ENCODE data around the gene TOR3A.

- TF ChIP-seq CTCF (IDR thresholded peaks at IDR 0.05; ENCODE audit: extremely low read depth in 1 of 2, insufficient read depth in 1 of 2, low read depth in 1 of 2, low read length in 2 of 2) (no peak), MAX (IDR thresholded peaks at IDR 0.05; ENCODE audit: insufficient read depth, insufficient read length) (no peak), GATA2 (IDR thresholded peaks at IDR 0.05; ENCODE audit: insufficient read depth, insufficient read length, low read depth, low read length) (no peak), EZH2 (IDR thresholded peaks at IDR 0.05; ENCODE audit: borderline replicate concordance, low read depth, low read length, severe bottlenecking) (no peak), MYC (IDR thresholded peaks at IDR 0.05; ENCODE audit: low read depth, low read length) (no peak)
Observed at GRCh38 chr1:179092896-179093461, 11.1 kb downstream of the TOR3A start.
